Mammary epithelial cell (primary cell): ENCODE measurements around the gene SERTAD1.

Experiments used
- EZH2 ChIP-seq: IDR thresholded peaks from 2 replicates; pipeline ENCODE4 v1.6.1; 2012; ENCODE audit warnings: low read length, inconsistent platforms, borderline replicate concordance
- TF ChIP-seq, protein P1 (sequence below), 2 donors: IDR thresholded peaks in 1 of 2; conservative IDR thresholded peaks in 1 of 2; 2 replicates each; pipeline ENCODE4 v1.5.1; 2011 to 2012; ENCODE audit warnings: inconsistent platforms in 2 of 2, low read length in 2 of 2, mild to moderate bottlenecking in 2 of 2, control low read depth in 1 of 2, low read depth in 1 of 2; ENCODE audit not compliant: insufficient read depth in 1 of 2; ENCODE audit errors: extremely low read depth in 1 of 2

DNA sequence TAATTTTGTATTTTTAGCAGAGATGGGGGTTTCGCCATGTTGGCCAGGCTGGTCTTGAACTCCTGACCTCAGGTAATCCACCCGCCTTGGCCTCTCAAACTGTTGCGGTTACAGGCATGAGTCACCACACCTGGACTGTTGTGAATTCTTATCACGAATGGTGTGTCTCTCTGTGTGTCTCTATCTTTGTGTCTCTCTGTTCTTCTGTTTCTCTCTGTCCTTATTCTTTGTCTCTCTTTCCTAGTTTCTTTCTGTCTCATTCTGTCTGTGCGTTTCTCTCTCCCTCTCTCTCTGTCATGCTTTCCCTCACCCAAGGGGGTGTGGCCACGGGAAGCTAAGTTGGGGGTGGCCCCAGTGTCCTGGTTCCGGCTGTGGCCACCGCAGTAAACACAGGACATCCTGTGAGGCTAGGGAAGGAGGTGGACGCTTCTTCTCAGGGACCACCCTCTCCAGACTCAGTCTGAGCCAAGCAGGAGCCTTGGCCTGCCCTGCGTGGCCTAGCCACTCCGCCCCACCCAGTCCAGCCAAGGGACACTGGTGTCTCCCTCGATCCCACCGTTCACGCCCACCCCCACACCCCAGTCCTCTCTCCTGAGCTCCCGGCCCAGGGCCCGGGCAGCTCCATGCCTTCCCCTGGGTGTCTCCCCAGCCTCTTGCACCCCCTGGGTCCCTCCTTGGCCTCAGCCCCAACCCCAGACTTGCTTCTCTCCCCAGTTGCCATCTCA is 8.7 kb downstream of the SERTAD1 start:
- TF ChIP-seq, protein P1, sequence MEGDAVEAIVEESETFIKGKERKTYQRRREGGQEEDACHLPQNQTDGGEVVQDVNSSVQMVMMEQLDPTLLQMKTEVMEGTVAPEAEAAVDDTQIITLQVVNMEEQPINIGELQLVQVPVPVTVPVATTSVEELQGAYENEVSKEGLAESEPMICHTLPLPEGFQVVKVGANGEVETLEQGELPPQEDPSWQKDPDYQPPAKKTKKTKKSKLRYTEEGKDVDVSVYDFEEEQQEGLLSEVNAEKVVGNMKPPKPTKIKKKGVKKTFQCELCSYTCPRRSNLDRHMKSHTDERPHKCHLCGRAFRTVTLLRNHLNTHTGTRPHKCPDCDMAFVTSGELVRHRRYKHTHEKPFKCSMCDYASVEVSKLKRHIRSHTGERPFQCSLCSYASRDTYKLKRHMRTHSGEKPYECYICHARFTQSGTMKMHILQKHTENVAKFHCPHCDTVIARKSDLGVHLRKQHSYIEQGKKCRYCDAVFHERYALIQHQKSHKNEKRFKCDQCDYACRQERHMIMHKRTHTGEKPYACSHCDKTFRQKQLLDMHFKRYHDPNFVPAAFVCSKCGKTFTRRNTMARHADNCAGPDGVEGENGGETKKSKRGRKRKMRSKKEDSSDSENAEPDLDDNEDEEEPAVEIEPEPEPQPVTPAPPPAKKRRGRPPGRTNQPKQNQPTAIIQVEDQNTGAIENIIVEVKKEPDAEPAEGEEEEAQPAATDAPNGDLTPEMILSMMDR (conservative IDR thresholded peaks at IDR 0.05 in 1 of 2, IDR thresholded peaks at IDR 0.05 in 1 of 2; ENCODE audit: extremely low read depth in 1 of 2, insufficient read depth in 1 of 2, low read depth in 1 of 2, low read length in 2 of 2), result no peak
- TF ChIP-seq EZH2, result no peak
